ENCODE results near the gene ZAP70.
"Not testable (repeated sequence)": the region's sequence is repeated elsewhere in the genome, so short reads cannot be mapped to it uniquely, and the experiment has no call there.

The ZAP70 gene

GRCh38 chr2:97697252-97698235, 15.8 kb upstream of the ZAP70 start:
- DNase-seq (ENCODE audit: low read depth in 1 of 2, low spot score in 1 of 2) = peak; percentile 84 to 94

DNA sequence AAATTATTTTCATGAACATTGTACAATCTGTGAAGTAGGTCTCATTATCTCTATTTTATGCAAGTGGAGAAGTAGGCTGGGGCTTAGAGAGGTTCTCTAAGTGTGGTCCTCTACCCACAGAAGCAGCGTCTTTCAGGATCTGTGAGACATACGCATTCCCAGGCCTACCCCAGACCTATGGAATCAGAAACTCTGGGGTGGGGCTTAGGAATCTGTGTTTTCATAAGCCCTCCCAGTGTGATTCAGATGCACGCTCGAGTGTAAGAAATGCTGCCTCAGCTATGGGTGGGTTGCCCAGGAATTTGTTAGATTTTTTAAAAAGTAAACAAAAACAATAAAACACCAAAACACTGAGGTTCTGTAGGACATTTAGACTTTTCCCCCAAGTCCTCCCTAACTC, 14.8 kb upstream of the ZAP70 start:
- no peak for DNase-seq (ENCODE audit: low read depth in 1 of 2, low spot score in 1 of 2)

DNA sequence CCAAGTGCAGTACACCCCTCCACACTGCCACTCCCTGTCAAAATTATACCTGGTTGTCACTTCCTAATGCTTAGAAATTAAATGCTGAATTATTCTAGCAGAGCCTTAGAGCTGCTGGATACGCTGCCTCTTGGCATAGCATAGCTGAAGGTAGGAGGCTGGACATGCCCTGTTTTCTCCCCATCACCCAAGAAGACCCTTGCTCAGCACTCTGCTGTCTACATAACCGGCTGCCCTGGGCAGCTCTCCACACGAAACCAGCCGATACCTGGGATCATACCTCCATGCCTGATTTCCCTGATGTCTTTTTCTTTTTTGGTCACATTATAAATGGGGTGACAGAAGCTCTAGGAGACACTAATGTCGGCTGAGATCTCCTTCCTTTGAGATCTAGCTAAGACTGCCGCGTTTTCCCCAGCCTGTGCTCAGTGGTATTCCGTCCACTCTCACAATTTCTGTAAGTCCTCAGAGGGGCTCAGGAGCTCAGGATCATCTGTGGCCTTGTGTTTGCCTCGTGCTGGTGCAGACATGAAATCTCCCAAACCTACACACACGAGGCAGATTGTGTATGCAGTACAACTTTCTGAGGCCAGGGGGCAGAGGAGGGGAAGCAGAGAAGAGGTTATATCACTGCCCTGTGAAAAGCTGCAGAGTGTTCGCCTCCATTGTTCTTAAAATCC, 13.5 kb upstream of the ZAP70 start:
- DNase-seq (ENCODE audit: low read depth in 1 of 2, low spot score in 1 of 2) = peak in 1 of 2 donors; percentile 38

- DNase-seq (ENCODE audit: low read depth in 1 of 2, low spot score in 1 of 2) = no peak
Measured at GRCh38 chr2:97701186-97701585, 12.2 kb upstream of the ZAP70 start.

- DNase-seq (ENCODE audit: low read depth in 1 of 2, low spot score in 1 of 2) = no peak
Measured at GRCh38 chr2:97701851-97702465, 11.4 kb upstream of the ZAP70 start.

DNA sequence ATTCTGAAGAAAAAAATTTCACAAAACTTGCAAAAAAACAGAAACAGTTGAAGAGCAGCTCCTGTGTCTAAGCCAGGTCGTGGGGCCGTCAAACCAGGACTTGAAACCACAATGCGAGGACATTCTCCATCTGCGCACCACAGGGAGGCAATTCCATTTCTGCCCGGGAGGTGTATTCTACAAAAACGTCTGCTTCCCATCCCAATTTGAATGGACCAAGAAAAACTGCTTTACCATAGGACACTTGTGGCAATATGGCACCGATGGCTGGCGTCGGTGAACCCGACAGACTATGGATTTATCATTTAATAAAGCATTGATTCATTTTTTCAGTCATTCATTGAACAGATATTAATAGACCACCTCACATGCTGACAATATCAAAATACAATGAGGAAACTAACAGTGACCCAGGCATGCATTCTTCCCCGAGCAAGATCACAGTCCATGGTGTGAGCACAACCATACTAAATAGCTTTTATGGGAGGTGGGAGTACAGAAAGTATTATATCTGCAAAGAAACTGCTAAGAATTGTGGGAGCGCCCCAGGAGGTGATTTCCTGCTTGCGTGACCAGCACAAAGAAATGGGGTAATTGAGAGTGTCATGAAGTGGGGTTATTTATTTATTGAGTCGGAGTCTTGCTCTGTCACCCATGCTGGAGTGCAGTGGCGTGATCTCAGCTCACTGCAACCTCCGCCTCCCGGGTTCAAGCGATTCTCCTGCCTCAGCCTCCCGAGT, 10.5 kb upstream of the ZAP70 start:
- no peak for DNase-seq (ENCODE audit: low read depth in 1 of 2, low spot score in 1 of 2)

- DNase-seq (ENCODE audit: low read depth in 1 of 2, low spot score in 1 of 2) = no peak
Measured at GRCh38 chr2:97703741-97704140, 9.6 kb upstream of the ZAP70 start.

DNA sequence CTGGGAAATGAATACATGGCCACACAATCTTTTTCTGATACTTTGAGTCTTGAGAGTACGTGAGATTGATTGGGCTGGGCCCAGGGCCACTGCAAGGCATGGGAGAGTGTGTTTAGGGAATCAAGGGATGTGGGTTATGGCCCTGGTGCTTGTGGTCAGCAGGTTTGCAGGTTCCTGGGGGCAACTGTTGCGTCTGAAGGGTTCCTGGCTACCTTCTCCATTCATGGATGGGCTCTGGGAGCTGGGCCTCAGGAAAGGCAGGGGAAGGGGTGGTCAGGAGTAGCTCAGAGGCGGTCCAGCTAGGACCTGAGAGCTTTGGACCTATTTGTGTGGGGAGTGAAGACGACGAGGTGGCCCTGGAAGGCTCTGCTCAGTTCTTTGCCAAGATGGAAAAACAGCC, 8.4 kb upstream of the ZAP70 start:
- DNase-seq (ENCODE audit: low read depth in 1 of 2, low spot score in 1 of 2) = no peak

GRCh38 chr2:97706112-97706511, 7.3 kb upstream of the ZAP70 start:
- no peak for DNase-seq (ENCODE audit: low read depth in 1 of 2, low spot score in 1 of 2)

DNA sequence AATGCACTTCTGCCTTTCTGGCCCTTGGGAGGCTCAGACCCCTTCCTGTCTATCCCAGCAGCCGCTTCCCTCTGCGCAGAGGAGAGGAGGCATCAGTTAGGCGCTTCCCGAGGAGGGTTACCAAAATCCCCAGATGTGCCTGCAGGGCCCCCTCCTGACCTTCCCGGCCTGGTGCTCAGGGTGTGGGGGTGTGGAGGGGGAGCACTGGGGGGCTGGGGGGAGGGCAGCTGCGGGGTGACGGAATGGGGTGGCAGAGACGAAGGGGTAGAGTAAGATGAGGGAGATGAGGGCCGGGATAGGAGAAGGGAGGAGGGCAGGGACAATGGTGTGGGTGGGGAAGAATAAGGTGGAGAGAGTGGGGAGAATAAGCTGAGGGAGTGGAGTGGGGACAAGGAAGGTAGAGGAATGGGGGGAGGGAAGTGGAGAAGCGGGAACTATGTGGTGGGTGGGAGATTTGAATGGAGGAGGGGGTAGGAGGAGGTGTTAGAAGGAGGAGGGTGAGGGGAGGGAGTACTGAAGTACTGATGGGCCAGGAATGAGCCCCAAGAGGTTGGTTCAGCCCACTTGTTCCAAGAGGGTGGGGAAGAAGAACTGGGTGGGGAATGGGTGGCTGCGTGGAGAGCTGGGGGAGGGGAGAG, 6.5 kb upstream of the ZAP70 start:
- no peak for DNase-seq (ENCODE audit: low read depth in 1 of 2, low spot score in 1 of 2)

DNA sequence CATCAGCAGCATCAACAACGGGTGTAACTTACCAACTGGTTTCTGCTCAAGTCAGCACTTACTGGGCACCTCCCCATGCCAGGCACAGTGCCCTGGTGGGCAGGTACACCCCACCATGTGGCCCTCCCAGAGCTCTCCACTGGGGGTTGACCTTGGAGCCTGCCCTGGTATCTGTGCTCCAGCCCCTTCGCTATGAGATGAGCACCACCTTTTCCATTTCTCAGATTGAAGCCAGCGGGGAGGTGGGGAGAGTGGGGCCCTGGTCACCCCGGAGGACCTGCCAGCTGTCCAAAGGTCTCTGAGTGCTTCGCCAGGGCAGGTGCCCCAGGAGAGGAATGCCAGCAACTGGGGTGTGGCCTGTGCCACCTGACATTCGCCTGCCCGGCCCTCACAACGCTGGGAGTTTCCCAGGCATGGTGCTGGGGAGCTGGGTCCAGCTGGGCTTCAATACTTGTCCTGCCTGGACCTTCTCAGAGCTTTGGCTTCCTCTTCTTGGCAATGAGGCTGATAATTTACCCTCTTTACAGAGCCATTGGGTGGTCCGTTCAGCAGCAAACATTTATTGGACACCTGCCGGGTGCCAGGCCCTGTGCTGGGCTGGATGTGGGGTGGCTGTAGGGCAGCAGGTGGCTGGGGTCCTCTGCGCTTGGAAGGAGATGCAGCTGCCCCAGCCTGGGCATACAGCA, 5.9 kb upstream of the ZAP70 start:
- DNase-seq (ENCODE audit: low read depth in 1 of 2, low spot score in 1 of 2) = no peak

DNA sequence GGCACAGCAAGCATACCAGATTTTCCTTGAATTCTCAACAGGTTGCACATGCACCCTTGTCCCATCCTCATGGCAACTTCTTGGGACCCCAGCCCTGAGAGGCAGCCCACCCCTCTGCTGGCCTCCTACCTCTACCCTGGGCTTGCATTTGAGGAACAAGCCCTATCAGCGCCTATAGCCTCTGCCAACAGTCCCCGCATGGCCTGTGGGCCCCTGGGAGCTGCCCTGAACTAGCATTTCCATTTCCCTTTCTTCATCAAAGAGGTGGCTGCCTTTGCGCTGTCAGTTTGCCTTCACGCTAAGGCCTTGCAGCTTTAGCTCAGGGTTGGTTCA, 5.4 kb upstream of the ZAP70 start:
- DNase-seq (ENCODE audit: low read depth in 1 of 2, low spot score in 1 of 2) = no peak

GRCh38 chr2:97708608-97709007, 4.8 kb upstream of the ZAP70 start:
- DNase-seq (ENCODE audit: low read depth in 1 of 2, low spot score in 1 of 2) = no peak

GRCh38 chr2:97711394-97711711, 2.0 kb upstream of the ZAP70 start:
- no peak for DNase-seq (ENCODE audit: low read depth in 1 of 2, low spot score in 1 of 2)

- not testable (repeated sequence) for DNase-seq (ENCODE audit: low read depth in 1 of 2, low spot score in 1 of 2)
Measured at GRCh38 chr2:97712175-97712574, 1.2 kb upstream of the ZAP70 start.

GRCh38 chr2:97712693-97713295, 582 bp upstream of the ZAP70 start:
- peak; percentile 32 to 45 for DNase-seq (ENCODE audit: low read depth in 1 of 2, low spot score in 1 of 2)

- DNase-seq (ENCODE audit: low read depth in 1 of 2, low spot score in 1 of 2) = no peak
Measured at GRCh38 chr2:97714084-97714949, 941 bp downstream of the ZAP70 start.

DNA sequence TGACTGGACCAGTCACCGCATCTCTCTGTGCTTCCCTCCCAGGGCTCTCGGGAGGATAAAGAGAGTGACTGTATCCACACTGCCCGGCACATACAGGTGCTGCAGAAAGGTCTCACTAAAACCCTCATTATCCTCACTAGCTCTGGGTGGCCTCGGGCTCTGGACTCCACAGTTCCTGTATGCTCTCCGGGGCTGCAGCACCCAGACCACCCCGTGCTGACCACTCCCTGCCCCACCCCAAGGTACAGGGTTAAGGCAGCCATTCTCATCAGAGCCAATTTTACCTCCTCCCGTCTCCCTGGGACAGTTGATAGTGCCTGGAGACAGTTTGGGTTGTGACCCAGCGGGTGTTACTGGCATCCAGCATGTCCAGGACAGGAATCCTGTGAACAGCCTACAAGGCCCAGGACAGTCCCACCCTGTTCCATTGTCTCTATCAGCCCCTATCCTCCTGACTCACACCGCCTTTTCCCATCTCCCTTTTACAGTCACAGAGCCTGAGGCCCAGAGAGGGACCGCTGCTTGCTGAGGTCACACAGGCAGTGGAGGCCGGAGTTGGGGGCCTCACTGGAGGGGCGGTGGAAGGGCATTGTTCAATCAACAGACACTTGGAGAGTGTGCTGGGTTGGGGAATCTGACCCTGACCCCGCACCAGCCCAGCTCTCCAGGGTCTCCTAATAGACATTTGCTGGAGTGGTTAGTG, 1.7 kb downstream of the ZAP70 start:
- no peak for DNase-seq (ENCODE audit: low read depth in 1 of 2, low spot score in 1 of 2)

All from stimulated activated CD4-positive, alpha-beta T cell treated with anti-CD3 and anti-CD28 coated beads, Interleukin-15, amount 100 ng/mL, for 1 hour (primary cell).